Measurements from ENCODE around the gene MCTP2.

GRCh38 chr15:94256511-94256910, 25.1 kb downstream of the MCTP2 start:
- TF ChIP-seq POLR2A (IDR thresholded peaks at IDR 0.05) = no peak
- no peak for TF ChIP-seq CTCF (IDR thresholded peaks at IDR 0.05)
- no peak for TF ChIP-seq EP300 (IDR thresholded peaks at IDR 0.05)
- TF ChIP-seq POLR2AphosphoS5 (IDR thresholded peaks at IDR 0.05) = no peak
